ENCODE data around the gene PCYOX1L. TPM values are rescaled to one million over a fixed set of nuclear protein-coding genes. Genes with fewer than 3 reads are reported as not detected.
A peak's percentile ranks its signal among the peaks of the same experiment; 100 is the strongest.

PCYOX1L gene
- polyA plus RNA-seq, 1 experiment, result 12.8 TPM

DNA sequence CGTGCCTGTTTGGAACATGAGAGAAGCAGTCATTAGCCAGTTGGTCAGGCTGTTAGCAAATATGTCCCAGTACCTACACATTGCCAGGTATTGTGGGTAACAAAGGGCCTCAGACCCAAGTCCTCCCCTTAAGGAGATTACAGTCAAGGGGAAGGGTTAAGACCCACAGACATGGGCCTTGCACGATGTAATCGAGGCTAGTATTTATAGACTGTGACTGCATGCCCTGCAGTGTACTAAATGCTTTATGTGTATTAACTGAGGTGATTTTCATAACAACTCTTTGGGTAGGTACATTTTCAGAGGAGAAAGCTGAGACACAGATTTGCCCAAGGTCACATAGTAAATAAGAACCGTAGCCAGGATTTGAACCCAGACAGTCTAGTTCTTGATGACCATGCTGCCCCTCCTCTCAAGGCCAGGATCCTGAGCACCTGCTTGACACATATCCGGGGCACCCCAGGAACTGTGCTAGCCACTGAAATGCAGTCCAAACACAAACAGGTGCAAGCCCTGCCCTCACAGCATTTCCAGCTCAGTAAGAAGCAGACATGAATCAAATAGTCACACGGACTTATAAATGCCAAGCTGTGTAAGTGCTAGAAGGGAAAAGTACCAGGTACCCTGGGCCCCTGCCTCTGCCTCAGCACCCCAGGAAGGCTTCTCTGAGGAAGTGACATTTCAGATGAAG lies 44.5 kb upstream of the PCYOX1L start:
- H3K4me3 ChIP-seq (ENCODE audit: low read depth, low read length), result no peak overlapping the region

DNA sequence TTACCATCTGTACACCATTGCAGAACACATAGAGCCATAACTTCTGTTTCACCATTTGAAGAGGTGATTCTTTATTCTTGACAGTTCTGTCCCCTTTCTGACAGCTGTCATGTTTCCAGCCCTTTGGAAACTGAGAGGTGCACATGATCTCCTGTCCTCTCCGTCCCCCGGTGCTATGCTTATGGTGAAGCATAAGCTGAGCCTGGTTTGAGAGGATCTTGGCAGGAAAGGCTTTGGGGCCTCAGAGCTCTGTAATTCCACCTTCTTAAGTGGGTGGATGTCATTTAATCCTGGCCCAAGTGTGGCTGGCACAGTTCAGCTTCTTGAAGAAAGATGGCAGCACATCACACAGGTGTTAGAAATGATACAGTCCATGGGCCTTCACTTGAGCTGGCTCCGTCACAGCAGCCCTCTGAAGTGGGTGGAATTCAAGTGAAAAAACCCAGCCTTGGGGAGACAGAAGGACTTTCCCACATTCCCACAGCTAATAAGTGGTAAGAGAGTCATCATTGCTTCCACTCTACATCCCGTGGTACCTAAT lies 43.2 kb upstream of the PCYOX1L start:
- CTCF ChIA-PET, result interaction anchor here (0.7 to 20.8 kb wide), 7 partner anchors 21 to 251 kb away, joined by 3 to 289 read pairs (median 3); no protein-coding TSS in a partner anchor

More for the DNA sequence above, 44.5 kb upstream of the PCYOX1L start:
- no peaks in the 10 kb centered on the region for H3K36me3 ChIP-seq (ENCODE audit: control insufficient read depth, insufficient read depth, low read length)
- POLR2A ChIA-PET, result no interaction called here
- CTCF ChIA-PET, result interaction anchor here (1.0 to 20.8 kb wide), 2 partner anchors 32 to 55 kb away, joined by 3 to 289 read pairs; partner anchors contain the start of gene GRPEL2
- no peaks in the 10 kb centered on the region for H3K27me3 ChIP-seq (ENCODE audit: control insufficient read depth, insufficient read depth, low read length)
- TF ChIP-seq, protein P1, sequence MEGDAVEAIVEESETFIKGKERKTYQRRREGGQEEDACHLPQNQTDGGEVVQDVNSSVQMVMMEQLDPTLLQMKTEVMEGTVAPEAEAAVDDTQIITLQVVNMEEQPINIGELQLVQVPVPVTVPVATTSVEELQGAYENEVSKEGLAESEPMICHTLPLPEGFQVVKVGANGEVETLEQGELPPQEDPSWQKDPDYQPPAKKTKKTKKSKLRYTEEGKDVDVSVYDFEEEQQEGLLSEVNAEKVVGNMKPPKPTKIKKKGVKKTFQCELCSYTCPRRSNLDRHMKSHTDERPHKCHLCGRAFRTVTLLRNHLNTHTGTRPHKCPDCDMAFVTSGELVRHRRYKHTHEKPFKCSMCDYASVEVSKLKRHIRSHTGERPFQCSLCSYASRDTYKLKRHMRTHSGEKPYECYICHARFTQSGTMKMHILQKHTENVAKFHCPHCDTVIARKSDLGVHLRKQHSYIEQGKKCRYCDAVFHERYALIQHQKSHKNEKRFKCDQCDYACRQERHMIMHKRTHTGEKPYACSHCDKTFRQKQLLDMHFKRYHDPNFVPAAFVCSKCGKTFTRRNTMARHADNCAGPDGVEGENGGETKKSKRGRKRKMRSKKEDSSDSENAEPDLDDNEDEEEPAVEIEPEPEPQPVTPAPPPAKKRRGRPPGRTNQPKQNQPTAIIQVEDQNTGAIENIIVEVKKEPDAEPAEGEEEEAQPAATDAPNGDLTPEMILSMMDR (IDR thresholded peaks at IDR 0.05; ENCODE audit: insufficient read depth, low read depth, low read length), result no peak
- DNase-seq (ENCODE audit: low read depth), result no peak

DNA sequence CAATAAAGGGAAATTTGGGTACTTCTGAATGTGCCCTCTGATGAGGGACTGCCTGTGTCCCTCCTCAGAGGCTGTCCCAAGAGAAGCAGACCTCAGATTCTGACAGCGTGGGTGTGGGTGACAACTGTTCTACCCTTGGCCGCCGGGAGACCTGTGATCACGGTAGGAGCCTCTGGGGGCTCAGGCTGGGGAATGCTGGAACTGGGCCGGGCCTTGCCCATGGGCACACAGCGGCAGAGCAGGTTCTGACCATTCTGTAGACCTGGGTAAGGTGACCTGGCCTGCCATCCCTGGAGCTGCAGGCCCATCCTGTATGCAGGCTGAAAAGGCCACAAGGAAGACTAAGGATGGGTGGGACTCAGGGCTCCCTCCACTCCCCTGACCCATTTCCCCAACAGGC lies 42.1 kb upstream of the PCYOX1L start:
- ChIA-PET CTCF (interaction anchor here (0.8 to 20.8 kb wide), 4 partner anchors 53 to 127 kb away, joined by 3 to 289 read pairs (median 6); no protein-coding TSS in a partner anchor), POLR2A (no interaction called here)
- DNase-seq (ENCODE audit: low read depth), result no peak
- Histone ChIP-seq H3K4me3 (ENCODE audit: low read depth, low read length) (no peak overlapping the region), H3K27me3 (ENCODE audit: control insufficient read depth, insufficient read depth, low read length) (no peaks in the 10 kb centered on the region), H3K36me3 (ENCODE audit: control insufficient read depth, insufficient read depth, low read length) (no peaks in the 10 kb centered on the region)
- TF ChIP-seq, protein P1 (IDR thresholded peaks at IDR 0.05; ENCODE audit: insufficient read depth, low read depth, low read length), result no peak

More for the DNA sequence above, 43.2 kb upstream of the PCYOX1L start:
- no peak for DNase-seq (ENCODE audit: low read depth)
- Histone ChIP-seq H3K27me3 (ENCODE audit: control insufficient read depth, insufficient read depth, low read length) (no peaks in the 10 kb centered on the region), H3K4me3 (ENCODE audit: low read depth, low read length) (no peak overlapping the region), H3K36me3 (ENCODE audit: control insufficient read depth, insufficient read depth, low read length) (no peaks in the 10 kb centered on the region)
- POLR2A ChIA-PET, result no interaction called here
- TF ChIP-seq, protein P1 (IDR thresholded peaks at IDR 0.05; ENCODE audit: insufficient read depth, low read depth, low read length), result no peak

DNA sequence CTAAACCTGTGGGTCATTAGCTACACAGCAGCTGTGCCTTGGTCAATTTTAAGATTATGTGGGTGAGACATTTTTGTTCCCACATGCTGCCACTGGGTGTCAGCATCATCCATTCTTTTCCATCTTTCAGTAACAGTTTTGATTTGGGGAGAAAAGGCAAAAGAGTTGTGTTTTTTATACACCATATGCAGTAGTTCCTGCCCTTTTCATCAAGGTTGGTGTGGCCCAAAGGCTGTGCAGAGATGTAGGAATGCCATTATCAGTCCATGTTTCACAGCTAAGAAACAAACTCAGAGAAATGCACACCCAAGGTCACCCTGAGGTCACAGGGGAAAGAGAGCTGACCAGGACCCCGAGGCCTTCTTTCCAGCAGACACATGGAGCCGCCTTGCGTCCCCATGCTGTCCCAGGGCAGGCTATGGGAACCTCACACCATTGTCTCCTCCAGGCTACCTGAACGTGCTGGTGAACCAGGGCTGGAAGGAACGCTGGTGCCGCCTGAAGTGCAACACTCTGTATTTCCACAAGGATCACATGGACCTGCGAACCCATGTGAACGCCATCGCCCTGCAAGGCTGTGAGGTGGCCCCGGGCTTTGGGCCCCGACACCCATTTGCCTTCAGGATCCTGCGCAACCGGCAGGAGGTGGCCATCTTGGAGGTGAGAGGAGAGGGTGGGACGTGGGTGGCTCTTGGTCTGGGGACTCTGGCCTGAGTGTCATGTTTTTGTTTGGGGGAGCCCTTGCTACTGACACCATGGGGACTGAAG lies 40.4 kb upstream of the PCYOX1L start:
- Histone ChIP-seq H3K27me3 (ENCODE audit: control insufficient read depth, insufficient read depth, low read length) (no peaks in the 10 kb centered on the region), H3K4me3 (ENCODE audit: low read depth, low read length) (no peak overlapping the region), H3K36me3 (ENCODE audit: control insufficient read depth, insufficient read depth, low read length) (no peaks in the 10 kb centered on the region)
- ChIA-PET POLR2A (no interaction called here), CTCF (interaction anchor here (0.7 to 20.8 kb wide), 21 partner anchors 8 to 511 kb away, joined by 3 to 289 read pairs (median 3); no protein-coding TSS in a partner anchor)
- no peak for DNase-seq (ENCODE audit: low read depth)
- TF ChIP-seq, protein P1 (IDR thresholded peaks at IDR 0.05; ENCODE audit: insufficient read depth, low read depth, low read length), result peak; percentile 70

DNA sequence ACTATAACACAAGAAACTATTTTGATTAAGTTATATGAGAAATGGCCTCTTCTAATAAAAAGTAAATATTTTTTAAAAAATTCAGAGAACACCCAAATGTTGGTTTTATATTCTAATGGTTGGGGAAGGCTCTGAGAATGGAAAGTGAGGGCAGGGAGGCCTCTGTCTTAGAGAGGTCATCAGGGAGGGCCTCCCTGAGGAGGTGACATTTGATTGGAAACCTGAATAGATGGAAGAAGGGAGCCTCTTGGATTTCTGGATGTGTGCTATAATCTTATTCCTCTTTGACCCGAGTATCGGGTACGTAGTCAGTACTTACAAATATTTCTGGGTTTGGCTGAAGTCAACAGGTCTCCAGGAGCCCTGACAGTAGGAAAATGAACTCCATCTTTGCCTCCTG lies 38.7 kb upstream of the PCYOX1L start:
- no peaks in the 10 kb centered on the region for H3K27me3 ChIP-seq (ENCODE audit: control insufficient read depth, insufficient read depth, low read length)
- H3K36me3 ChIP-seq (ENCODE audit: control insufficient read depth, insufficient read depth, low read length), result no peaks in the 10 kb centered on the region
- no peak for DNase-seq (ENCODE audit: low read depth)
- ChIA-PET CTCF (interaction anchor here (1.2 to 20.8 kb wide), 4 partner anchors 28 to 247 kb away, joined by 3 to 289 read pairs (median 7); no protein-coding TSS in a partner anchor), POLR2A (no interaction called here)
- TF ChIP-seq, protein P1 (IDR thresholded peaks at IDR 0.05; ENCODE audit: insufficient read depth, low read depth, low read length), result no peak
- no peak overlapping the region for H3K4me3 ChIP-seq (ENCODE audit: low read depth, low read length)
